Measurements from ENCODE around the gene CTIF. TPM values are rescaled to one million over a fixed set of nuclear protein-coding genes. Genes with fewer than 3 reads are reported as not detected.
A peak's percentile ranks its signal among the peaks of the same experiment; 100 is the strongest.

The CTIF gene
- total and polyA plus RNA-seq, 7 experiments from 2014 or later = 1.3 to 11.2 (median 2.5) TPM; not detected in 2

DNA sequence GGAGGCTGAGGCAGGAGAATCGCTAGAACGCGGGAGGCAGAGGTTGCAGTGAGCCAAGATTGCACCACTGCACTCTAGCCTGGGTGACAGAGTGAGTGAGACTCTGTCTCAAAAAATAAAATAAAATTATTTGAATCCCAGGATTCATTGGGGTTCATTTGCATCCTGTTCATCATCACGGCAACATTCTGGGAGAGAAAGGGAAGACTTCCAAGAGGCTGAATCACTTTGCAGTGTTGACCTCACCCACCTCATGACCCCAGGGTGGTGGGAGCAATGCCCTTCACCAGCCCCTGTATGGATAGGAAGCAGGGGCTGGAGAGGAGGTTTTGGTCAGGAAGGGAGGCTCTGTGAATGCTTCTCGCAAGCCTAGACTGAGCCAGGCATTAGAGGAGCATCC is 195.6 kb downstream of the CTIF start:
- H3K27me3 Mint-ChIP-seq = no peaks in the 10 kb centered on the region
- H3K9me3 Mint-ChIP-seq = no peaks in the 10 kb centered on the region
- ChIA-PET CTCF (no interaction called here), POLR2A (no interaction called here)
- H3K4me3 Mint-ChIP-seq = no peak overlapping the region
- Histone ChIP-seq H3K27ac (ENCODE audit: low read depth, low read length) (no peak overlapping the region), H3K4me3 (ENCODE audit: low read length) (no peak overlapping the region), H3K9me3 (ENCODE audit: control insufficient read depth in 2 of 3, low read length in 3 of 3) (no peaks in the 10 kb centered on the region), H3K36me3 (ENCODE audit: control insufficient read depth in 2 of 3, insufficient read depth in 3 of 3, low read length in 3 of 3) (no peaks in the 10 kb centered on the region), H3K27me3 (ENCODE audit: control insufficient read depth in 2 of 2, insufficient read depth in 2 of 2, low read length in 2 of 2) (no peaks in the 10 kb centered on the region), H3K4me1 (ENCODE audit: control insufficient read depth in 2 of 2, insufficient read depth in 2 of 2, low read length in 2 of 2) (no peaks in the 10 kb centered on the region)
- no peaks in the 10 kb centered on the region for H3K36me3 Mint-ChIP-seq
- H3K4me1 Mint-ChIP-seq = peaks cover 0 to 9% (median 7%) of the 10 kb centered on the region in 7 donors
- ATAC-seq = no peak
- no peak overlapping the region for H3K27ac Mint-ChIP-seq
- DNase-seq = no peak
- intact Hi-C loops (cut with micrococcal nuclease) = no loop called here

DNA sequence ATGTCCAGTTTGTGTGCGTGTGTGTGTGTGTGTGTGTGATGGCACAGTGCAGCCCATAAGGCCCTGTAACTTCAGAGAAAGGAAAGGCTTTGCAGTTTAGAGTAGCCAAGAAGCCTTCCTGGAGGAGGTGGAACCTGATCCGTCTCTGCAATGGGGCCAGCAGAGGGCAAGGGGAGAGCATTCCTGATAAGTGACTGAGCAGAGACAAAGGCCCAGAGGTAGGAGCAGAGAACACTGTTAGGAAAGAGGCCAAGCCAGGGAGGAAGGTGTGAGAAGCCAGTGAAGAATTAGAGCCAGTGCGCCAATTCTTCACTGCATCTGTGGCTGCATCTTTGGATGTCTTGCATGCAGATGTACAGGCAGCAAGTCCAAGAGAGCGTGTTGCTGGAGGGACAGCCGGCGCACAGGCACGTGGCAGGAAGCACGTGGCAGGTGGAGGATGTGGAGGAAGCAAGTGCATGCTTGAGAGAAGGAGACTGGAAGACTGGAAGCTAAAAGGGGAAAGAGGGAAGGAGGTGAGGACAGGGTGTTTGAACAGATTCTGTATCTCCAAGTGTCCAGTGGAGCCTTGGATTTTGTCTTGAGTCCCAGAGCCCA is 196.3 kb downstream of the CTIF start:
- peak overlapping the region in 1 of 9 donors; percentile 18 for H3K27ac Mint-ChIP-seq

DNA sequence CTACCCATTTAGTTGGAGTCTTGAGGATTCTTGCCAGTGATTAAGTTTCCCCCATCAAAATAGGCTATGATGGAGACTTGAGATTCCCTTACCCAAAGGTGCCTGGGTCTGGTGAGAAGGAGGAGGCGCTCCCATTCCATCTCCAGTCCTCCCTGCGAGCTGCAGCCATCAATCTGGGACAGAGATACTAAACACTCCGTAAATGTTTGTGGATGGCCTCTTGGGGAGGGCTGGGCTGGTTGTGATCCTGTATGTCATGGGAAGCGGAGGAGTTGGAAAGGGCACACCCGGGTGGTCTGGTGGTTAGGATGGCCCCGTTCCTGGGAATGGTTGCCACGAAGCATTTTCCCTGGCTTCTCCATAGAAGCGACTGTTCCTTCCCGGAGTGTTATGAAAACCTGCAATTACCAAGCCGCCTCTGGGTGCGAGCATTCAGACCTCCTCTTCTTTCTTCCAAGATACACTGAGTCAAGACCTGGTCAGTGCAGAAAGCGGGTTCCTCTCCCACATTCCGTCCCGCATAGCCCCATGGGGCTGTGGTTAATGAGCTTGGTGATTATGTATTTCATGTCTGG is 196.9 kb downstream of the CTIF start:
- intact Hi-C loops (cut with micrococcal nuclease) = no loop called here
- no peaks in the 10 kb centered on the region for H3K4me1 ChIP-seq (ENCODE audit: control insufficient read depth in 2 of 2, insufficient read depth in 2 of 2, low read length in 2 of 2)
- H3K9me3 ChIP-seq (ENCODE audit: control insufficient read depth in 2 of 3, low read length in 3 of 3) = no peaks in the 10 kb centered on the region
- no peaks in the 10 kb centered on the region for H3K27me3 ChIP-seq (ENCODE audit: control insufficient read depth in 2 of 2, insufficient read depth in 2 of 2, low read length in 2 of 2)
- H3K9me3 Mint-ChIP-seq = no peaks in the 10 kb centered on the region
- no peak overlapping the region for H3K27ac ChIP-seq (ENCODE audit: low read depth, low read length)
- CTCF ChIA-PET = no interaction called here
- no peaks in the 10 kb centered on the region for H3K36me3 ChIP-seq (ENCODE audit: control insufficient read depth in 2 of 3, insufficient read depth in 3 of 3, low read length in 3 of 3)
- H3K36me3 Mint-ChIP-seq = no peaks in the 10 kb centered on the region
- no peaks in the 10 kb centered on the region for H3K27me3 Mint-ChIP-seq
- peaks cover 0 to 9% (median 7%) of the 10 kb centered on the region in 7 donors for H3K4me1 Mint-ChIP-seq
- no peak overlapping the region for H3K4me3 Mint-ChIP-seq
- no peak for DNase-seq
- H3K4me3 ChIP-seq (ENCODE audit: low read length) = no peak overlapping the region
- POLR2A ChIA-PET = no interaction called here
- no peak overlapping the region for H3K27ac Mint-ChIP-seq
- ATAC-seq = no peak

More for the DNA sequence above, 196.3 kb downstream of the CTIF start:
- Mint-ChIP-seq H3K27me3 (no peaks in the 10 kb centered on the region), H3K9me3 (no peaks in the 10 kb centered on the region), H3K4me1 (peaks cover 0 to 9% (median 7%) of the 10 kb centered on the region in 7 donors), H3K4me3 (no peak overlapping the region), H3K36me3 (no peaks in the 10 kb centered on the region)
- ATAC-seq (no peak), DNase-seq (no peak)
- no peak overlapping the region for H3K27ac ChIP-seq (ENCODE audit: low read depth, low read length)
- ChIA-PET CTCF (no interaction called here), POLR2A (no interaction called here)
- H3K27me3 ChIP-seq (ENCODE audit: control insufficient read depth in 2 of 2, insufficient read depth in 2 of 2, low read length in 2 of 2) = no peaks in the 10 kb centered on the region
- no peaks in the 10 kb centered on the region for H3K4me1 ChIP-seq (ENCODE audit: control insufficient read depth in 2 of 2, insufficient read depth in 2 of 2, low read length in 2 of 2)
- H3K4me3 ChIP-seq (ENCODE audit: low read length) = no peak overlapping the region
- intact Hi-C loops (cut with micrococcal nuclease) = no loop called here
- no peaks in the 10 kb centered on the region for H3K9me3 ChIP-seq (ENCODE audit: control insufficient read depth in 2 of 3, low read length in 3 of 3)
- H3K36me3 ChIP-seq (ENCODE audit: control insufficient read depth in 2 of 3, insufficient read depth in 3 of 3, low read length in 3 of 3) = no peaks in the 10 kb centered on the region

DNA sequence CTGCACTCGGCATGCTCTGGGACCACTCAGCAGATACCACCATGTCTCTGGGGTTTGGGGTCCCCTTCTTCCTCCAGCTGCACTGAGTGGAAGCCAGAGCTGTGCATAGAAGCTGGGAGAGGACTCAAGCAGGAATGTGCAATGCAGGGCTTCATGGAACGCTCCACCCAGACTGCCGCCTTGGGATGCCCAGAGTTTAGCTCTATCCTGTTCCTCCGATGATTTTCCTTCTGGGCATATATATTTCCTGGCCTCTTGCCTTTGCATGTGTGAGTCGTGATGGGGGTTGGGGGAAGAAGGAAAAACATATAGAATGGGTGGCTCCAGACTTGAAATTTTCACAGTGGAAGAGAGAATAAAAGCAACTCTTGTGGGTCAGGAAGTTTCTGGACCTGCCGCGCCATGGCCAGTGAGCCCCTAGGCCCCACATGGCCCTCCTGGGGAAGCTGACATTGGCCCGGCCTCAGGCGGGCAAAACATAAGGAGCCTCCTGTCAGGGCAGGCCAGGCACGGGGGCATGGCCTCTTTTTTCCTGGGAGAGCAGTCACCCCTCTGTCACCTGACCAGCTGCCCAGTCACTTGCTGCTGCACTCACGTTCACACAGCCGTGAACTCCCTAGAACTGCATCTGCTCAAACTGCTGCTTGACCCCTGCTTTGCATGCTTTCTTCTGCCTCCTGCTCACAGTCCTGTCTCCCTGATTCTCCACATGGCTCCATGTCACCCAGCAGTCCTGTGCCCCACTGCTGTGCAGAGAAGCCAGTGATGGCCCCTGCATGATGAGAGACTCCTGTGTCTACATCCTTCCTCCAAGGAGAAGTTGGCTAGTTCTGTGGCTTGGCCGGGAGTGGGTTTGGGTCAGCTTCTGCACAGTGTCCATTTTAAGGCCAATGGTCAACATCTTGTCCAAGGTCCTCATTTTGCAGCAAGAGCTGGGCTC is 197.8 kb downstream of the CTIF start:
- no peak for ATAC-seq
- H3K27me3 Mint-ChIP-seq = no peaks in the 10 kb centered on the region
- H3K4me3 ChIP-seq (ENCODE audit: low read length) = no peak overlapping the region
- ChIA-PET POLR2A (no interaction called here), CTCF (no interaction called here)
- intact Hi-C loops (cut with micrococcal nuclease) = no loop called here
- no peaks in the 10 kb centered on the region for H3K4me1 ChIP-seq (ENCODE audit: control insufficient read depth in 2 of 2, insufficient read depth in 2 of 2, low read length in 2 of 2)
- H3K4me3 Mint-ChIP-seq = no peak overlapping the region
- no peaks in the 10 kb centered on the region for H3K9me3 ChIP-seq (ENCODE audit: control insufficient read depth in 2 of 3, low read length in 3 of 3)
- peaks cover 0 to 9% (median 7%) of the 10 kb centered on the region in 7 donors for H3K4me1 Mint-ChIP-seq
- no peaks in the 10 kb centered on the region for H3K9me3 Mint-ChIP-seq
- no peaks in the 10 kb centered on the region for H3K36me3 Mint-ChIP-seq
- no peak overlapping the region for H3K27ac Mint-ChIP-seq
- no peaks in the 10 kb centered on the region for H3K36me3 ChIP-seq (ENCODE audit: control insufficient read depth in 2 of 3, insufficient read depth in 3 of 3, low read length in 3 of 3)
- no peak overlapping the region for H3K27ac ChIP-seq (ENCODE audit: low read depth, low read length)
- H3K27me3 ChIP-seq (ENCODE audit: control insufficient read depth in 2 of 2, insufficient read depth in 2 of 2, low read length in 2 of 2) = no peaks in the 10 kb centered on the region
- no peak for DNase-seq

DNA sequence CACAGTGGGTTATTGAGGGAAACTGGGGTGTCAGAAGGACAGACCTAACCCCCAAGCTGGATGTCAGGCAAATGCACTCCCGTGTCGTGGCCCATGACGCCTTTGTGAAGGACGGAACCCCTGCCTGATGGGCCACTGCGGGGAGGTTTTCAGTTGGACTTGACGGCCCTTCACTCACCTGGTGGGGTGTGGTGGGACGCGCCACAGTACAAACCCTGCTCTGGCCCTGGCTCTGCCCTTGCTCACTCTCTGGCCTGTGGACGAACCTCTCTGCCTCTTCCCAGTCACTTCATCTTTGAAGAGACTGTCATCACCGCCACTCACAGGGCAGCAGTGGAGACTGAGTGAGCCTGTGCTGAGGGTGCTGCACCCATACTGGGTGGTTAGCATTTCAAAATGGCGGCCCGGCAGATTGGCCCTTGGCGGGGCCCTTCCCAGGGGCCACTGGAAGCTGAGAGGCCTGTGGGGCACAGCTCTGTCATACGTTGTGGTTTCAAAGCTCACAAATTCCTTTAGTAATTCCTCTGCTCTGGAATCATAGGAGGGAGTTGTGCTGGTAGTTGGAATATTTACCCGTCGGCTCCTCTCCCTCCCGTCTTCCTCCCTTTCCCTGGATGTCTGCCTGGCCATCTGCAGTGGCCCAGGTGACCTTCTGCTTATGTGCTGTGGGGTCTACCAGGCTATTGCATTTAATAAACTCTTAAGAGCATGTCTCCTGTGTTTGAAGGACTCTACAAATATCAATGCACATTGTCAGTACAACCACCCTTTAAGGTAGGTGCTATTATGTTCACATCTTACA is 200.6 kb downstream of the CTIF start:
- Histone ChIP-seq H3K27me3 (ENCODE audit: control insufficient read depth in 2 of 2, insufficient read depth in 2 of 2, low read length in 2 of 2) (no peaks in the 10 kb centered on the region), H3K4me1 (ENCODE audit: control insufficient read depth in 2 of 2, insufficient read depth in 2 of 2, low read length in 2 of 2) (no peaks in the 10 kb centered on the region), H3K4me3 (ENCODE audit: low read length) (no peak overlapping the region), H3K9me3 (ENCODE audit: control insufficient read depth in 2 of 3, low read length in 3 of 3) (no peaks in the 10 kb centered on the region), H3K27ac (ENCODE audit: low read depth, low read length) (no peak overlapping the region), H3K36me3 (ENCODE audit: control insufficient read depth in 2 of 3, insufficient read depth in 3 of 3, low read length in 3 of 3) (no peaks in the 10 kb centered on the region)
- intact Hi-C loops (cut with micrococcal nuclease) = no loop called here
- Mint-ChIP-seq H3K4me1 (peaks cover 0 to 9% (median 7%) of the 10 kb centered on the region in 7 donors), H3K27me3 (peaks cover 0 to 3% (median 0%) of the 10 kb centered on the region in 5 donors), H3K36me3 (no peaks in the 10 kb centered on the region), H3K27ac (no peak overlapping the region), H3K9me3 (no peaks in the 10 kb centered on the region), H3K4me3 (no peak overlapping the region)
- CTCF ChIA-PET = no interaction called here
- no peak for ATAC-seq
- POLR2A ChIA-PET = no interaction called here
- no peak for DNase-seq

DNA sequence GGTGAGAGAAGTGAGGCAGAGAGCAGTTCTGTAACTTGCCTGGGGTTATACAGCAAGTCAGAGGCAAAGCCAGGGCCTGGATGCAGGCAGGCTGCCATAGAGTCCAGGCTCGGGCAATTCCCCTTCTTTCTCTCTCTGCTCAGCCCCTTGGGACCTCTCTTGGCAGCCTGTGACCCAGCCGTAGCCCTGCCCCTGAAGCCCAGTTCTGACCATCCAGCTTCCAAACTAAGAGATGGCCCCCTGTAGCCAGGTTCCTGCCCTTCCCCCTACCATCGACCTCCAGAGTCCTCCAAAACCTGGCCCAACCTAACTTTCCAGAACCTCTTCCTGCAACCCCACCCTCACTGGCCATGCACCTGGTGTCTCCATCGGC is 201.2 kb downstream of the CTIF start:
- DNase-seq = no peak
- CTCF ChIA-PET = no interaction called here
- H3K27ac ChIP-seq (ENCODE audit: low read depth, low read length) = no peak overlapping the region
- H3K36me3 ChIP-seq (ENCODE audit: control insufficient read depth in 2 of 3, insufficient read depth in 3 of 3, low read length in 3 of 3) = no peaks in the 10 kb centered on the region
- no peaks in the 10 kb centered on the region for H3K4me1 ChIP-seq (ENCODE audit: control insufficient read depth in 2 of 2, insufficient read depth in 2 of 2, low read length in 2 of 2)
- POLR2A ChIA-PET = no interaction called here
- no peak for ATAC-seq
- peaks cover 0 to 6% (median 5%) of the 10 kb centered on the region in 7 donors for H3K4me1 Mint-ChIP-seq
- H3K27ac Mint-ChIP-seq = no peak overlapping the region
- no peaks in the 10 kb centered on the region for H3K9me3 Mint-ChIP-seq
- no peaks in the 10 kb centered on the region for H3K27me3 ChIP-seq (ENCODE audit: control insufficient read depth in 2 of 2, insufficient read depth in 2 of 2, low read length in 2 of 2)
- no peaks in the 10 kb centered on the region for H3K36me3 Mint-ChIP-seq
- intact Hi-C loops (cut with micrococcal nuclease) = no loop called here
- peaks cover 0 to 4% (median 0%) of the 10 kb centered on the region in 5 donors for H3K27me3 Mint-ChIP-seq
- no peak overlapping the region for H3K4me3 ChIP-seq (ENCODE audit: low read length)
- H3K4me3 Mint-ChIP-seq = no peak overlapping the region
- no peaks in the 10 kb centered on the region for H3K9me3 ChIP-seq (ENCODE audit: control insufficient read depth in 2 of 3, low read length in 3 of 3)

Data from naive thymus-derived CD4-positive, alpha-beta T cell (primary cell).